HG02642 (cell line): ENCODE results near the gene PARD3B.

Experiments
- ATAC-seq: cut with Tn5 transposase; IDR thresholded peaks from one replicate; pipeline ENCODE4 v1.9.1; 2021; ENCODE audit warnings: mild to moderate bottlenecking; ENCODE audit not compliant: unreplicated experiment, poor library complexity

PARD3B gene

GRCh38 chr2:204808494-204808893, 263.2 kb downstream of the PARD3B start:
- no peak for ATAC-seq

DNA sequence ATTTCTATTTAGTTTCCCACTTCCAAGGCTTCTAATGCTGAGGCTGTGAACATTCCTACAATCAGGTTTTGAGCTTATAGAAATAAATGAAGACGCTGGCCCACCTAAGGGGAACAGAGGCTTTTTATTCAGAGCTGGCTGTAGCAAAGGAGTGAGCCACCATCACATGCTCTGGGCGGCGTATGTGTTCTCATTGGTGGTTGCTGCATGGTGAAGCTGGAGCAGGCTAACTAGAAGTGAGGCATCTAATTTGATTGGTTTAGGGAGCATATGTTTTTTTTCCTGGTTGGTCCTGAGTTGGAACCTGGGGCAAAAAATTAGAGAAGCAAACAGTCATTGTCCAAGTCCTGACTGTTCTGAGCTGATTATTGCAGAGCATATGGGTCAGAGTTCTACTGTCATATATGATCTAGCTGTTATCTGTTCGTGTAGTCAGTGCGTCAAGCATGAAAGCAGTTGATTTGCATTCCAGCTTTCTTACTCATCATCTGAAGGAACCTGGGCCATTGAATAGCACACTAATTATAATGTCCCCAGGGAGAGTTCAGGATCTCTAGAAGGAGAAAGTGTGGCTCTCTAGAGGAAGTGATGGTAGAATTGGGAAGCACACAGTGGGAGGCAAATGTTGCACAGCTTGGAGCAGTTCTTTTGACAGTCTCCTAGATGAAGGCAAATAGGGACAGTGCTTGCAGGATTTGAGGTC, 279.6 kb downstream of the PARD3B start:
- ATAC-seq, result no peak

DNA sequence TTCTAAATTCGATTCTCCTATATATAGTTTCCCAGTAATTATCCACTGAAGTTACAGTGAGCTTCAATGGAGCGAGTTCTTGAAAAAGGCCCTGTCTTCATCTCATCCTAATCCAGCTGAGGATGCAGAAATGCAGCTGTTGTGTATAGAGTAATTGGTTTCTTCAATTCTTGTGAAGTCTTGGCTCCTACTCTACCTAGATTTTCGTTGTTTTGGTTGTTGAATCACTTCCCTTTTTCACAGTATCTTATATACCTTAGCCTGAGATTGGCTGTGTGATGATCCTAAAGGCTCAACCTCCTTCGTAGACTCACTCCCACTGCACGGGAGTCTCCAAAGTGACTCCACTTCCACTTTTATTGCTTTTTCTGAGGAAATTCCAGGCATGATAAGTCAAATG, 280.4 kb downstream of the PARD3B start:
- ATAC-seq, result no peak

DNA sequence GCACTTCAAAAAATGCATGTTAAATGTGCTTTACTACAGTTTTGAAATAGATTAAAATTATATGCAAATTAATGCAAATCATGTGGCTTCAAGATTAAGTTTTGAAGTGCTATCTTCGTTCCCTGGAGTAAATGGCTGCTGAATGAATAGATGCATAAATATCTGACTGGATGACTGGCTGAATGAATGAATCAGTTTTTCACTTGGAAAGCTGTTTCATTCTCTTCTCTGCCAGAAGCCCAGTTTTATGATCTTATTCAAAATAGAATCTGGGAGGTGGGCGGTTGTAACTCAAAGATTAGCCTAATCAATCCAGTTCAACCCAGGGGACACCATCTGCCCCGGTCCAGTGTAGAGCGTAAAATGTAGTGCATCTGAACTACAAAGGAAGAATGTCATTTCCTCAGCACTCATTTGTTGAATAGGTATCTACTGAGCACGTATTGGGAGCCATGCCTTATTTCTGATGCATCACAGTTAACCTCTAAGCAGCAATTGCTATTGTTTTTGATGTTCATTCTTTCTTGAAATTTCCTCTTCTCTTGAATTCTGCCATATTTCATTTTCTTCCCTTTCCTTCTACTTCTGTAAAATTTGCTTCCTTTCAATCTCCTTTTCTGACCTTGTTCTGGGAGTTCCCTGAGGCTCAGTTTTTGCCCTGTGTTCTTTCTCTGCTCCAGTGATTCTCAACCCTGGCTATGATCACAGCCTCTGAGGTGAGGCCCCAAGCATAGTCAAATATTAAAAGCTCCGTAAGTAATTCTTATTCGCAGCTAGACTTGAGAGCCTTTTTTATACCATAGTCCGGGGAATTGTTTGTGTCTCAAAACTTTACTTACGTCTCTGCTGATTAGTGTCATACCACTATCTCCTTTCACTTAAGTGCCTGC, 282.7 kb downstream of the PARD3B start:
- ATAC-seq, result no peak

GRCh38 chr2:204834716-204835384, 289.6 kb downstream of the PARD3B start:
- no peak for ATAC-seq

DNA sequence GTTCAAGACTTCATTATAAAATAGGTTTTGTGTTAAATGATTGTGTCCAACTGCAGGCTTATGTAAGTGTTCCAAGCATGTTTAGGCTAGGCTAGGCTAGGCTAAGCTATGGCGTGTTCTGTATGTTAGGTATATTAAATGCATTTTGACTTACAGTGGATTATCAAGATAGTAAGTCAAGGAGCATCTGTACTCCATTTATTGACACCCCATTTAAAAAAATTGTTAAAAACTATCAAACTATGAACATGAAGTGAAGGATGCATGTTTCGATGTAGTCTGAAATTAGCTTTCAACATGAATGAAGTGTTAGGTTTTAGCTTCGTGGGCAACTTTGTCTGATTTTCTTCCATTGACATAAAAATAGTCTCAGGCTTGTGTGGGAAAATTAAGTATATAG, 290.5 kb downstream of the PARD3B start:
- no peak for ATAC-seq

GRCh38 chr2:204840504-204840903, 295.2 kb downstream of the PARD3B start:
- no peak for ATAC-seq

DNA sequence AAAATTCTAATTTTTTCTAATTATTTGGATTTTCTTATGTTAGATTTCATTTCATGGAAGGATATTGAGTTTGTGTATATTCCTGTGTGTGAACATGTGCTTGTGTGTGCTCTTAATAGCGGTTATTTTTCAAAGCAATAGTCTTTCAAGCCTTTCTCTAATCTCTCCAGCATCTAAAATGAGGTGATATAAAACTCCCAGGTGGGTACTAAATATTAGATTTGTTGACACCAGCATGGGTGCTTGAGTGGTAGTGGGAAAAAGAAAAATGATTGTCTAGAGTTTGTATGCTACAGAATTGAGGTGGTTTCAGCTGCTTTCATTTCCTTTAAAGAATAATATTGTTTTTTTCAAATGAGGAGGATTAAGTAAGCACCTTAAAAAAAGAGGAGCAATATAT, 296.8 kb downstream of the PARD3B start:
- ATAC-seq, result no peak

DNA sequence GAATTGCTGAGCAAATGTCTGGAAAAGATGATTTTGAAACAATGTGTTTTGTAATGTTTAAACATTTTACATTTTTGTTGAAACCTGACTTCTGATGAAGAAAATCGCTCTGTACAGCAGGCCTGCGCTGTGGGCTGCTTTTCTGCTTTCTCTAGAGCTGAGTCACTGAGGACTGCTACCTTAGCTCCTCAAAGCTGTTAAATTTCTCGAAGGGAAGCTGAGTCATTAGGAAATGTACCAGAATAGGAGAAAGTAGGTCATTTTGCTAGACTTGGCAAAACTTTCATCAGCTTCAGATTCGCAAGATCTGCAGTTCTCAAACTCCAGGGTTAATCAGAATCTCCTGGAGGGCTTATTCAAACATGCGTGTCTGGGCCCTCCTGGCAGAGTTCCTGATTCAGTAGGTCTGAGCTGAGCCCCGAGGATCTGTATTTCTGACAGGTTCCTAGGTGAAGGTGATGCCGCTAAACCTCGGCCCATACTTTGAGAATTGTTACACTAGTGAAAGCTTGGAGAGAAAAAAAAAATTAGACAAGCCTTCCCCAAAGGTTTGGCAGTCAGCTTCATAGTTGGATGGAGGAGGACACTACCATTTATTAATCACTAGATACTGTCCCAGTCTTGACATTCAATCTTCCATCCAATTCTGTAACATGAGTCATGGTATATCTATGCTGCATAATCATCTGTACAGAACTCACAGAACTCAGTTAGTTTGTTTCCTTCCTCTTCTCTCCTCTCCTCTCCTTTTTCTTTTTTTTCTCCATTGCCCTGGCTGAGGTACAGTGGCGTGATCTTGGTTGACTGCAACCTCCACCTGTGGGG, 297.6 kb downstream of the PARD3B start:
- no peak for ATAC-seq

DNA sequence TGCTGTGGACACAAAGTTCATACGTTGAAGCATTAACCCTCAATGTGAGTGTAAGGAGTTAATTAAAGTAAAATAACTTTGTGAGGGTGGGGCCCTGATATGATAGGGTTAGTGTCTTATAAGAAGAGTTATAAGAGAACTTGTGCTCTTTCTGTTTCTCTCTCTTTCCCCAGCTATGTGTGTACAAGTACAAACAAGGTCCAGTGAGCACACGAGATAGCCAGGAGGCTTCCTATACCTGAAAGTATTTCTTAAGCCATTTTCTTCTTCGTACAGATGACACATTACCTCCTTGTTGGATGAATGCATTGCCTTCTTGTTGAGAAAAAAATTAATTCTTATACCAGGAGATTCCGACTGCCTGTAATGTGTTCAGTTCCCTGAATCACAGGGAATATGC, 301.2 kb downstream of the PARD3B start:
- no peak for ATAC-seq

DNA sequence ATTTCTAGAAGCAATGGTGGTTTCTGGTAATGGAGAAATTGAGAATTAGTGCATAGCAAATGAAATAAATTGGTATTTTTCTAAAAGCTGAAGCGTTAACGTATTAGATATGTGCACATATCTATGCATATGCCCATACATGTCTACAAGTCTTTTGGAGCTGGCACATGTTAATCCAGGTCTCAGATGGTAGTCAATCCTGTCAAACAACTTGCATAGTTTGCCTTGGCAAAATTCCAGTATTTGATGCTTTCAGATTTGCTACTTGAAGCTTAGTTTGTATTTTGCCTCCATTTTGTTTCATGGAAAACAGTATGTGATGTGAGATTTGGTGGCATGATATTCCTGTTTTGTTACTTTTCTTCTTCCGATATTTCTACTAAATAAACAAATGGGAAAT, 304.6 kb downstream of the PARD3B start:
- ATAC-seq, result no peak

- ATAC-seq, result no peak
These were observed 305.3 kb downstream of the PARD3B start for GRCh38 chr2:204850581-204850980.

DNA sequence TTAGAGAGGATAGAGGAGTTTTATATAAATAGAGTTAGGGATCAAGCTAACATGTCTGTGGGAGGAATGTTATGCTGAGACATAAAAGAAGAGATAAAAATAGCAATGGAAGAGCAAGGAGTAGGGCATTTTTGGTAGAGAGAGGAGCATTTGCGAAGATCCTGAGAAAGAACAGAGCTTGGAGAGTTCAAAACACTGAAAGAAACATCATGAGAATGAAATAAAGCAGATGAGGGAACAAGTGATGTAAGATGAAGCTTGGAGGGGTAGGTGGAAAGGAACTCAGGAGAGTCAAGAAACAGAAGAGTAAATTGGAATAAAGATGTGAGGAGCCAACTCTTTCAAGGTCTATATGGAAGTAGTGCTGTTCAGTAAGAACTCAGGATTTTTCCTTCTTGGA, 308.6 kb downstream of the PARD3B start:
- no peak for ATAC-seq

GRCh38 chr2:204860274-204860673, 315.0 kb downstream of the PARD3B start:
- ATAC-seq, result no peak

- no peak for ATAC-seq
These were observed 317.5 kb downstream of the PARD3B start for GRCh38 chr2:204862809-204863208.

GRCh38 chr2:204863336-204863735, 318.1 kb downstream of the PARD3B start:
- no peak for ATAC-seq

- ATAC-seq, result no peak
These were observed 324.0 kb downstream of the PARD3B start for GRCh38 chr2:204869132-204869823.

DNA sequence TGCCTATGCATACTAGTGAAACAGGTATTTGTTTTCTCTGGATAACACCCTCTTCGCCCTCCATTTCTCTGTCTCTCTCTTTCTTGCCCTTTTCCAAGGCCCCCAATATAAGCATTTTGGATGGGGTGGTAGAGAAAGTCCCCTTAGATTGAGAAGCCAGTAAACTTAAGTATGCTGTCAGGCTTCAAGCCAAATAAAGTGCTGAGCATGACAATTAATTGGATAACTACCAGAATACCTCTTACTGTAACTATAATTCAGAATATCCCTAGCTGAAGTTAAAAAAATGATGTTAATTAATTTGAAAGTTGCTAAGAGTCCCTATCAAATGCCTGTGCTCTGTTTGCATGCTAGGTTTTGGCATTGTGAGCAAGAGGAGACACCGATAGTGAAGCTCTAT, 324.8 kb downstream of the PARD3B start:
- ATAC-seq, result no peak

DNA sequence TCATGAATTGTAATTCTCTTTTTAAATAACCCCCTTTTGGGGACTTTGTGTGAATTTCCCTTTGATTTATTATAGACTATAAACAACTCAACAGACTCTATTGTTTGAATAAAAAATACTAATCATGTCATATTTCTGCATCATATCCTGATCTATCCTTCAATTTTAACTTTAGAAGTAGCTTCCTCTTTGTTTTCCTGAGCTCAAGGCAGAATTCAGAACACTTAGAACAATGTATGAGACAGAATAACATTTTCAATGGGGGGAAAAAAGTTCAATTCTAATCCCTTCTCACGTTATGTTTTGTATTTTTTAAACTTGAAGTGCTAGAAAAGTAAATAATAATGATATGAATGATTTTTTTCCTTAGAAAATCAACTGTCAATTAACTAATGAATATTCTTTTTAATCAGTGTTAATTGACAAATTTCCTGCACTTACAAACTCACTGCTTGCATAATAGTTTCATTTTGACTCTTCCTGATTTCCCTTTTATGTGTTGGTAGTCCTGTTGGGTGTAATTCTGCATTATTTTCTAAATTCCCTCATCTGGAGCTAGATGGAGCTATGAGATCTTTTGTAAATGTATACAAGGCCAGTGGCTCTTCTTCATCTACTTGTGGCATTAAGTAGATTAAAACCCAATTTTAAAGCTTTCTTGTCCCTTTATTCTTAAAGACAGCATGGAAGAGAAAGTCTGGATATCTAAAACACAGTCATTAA, 326.1 kb downstream of the PARD3B start:
- no peak for ATAC-seq
